Measurements from ENCODE around the gene C10orf67.
"Not testable (repeated sequence)": the region's sequence is repeated elsewhere in the genome, so short reads cannot be mapped to it uniquely, and the experiment has no call there.

The C10orf67 gene

GRCh38 chr10:23344241-23344841, at the start of gene C10orf67:
C10orf67 (minus strand) TSS chr10:23344797; CDS start chr10:23344774, 23 bp downstream.
- Histone ChIP-seq H3K27ac (ENCODE audit: low read depth, low read length) (no peak within 1 kb of the TSS), H3K9ac (ENCODE audit: low read depth in 1 of 2, low read length in 2 of 2) (peak within 1 kb of the TSS; percentile 34 to 60), H3K9me3 (ENCODE audit: control insufficient read depth in 1 of 2, low read length in 2 of 2) (no peaks in the 10 kb centered on the region), H3K4me3 (ENCODE audit: low read depth in 1 of 2, low read length in 2 of 2) (peak within 1 kb of the TSS; percentile 58 to 79), H3K4me1 (ENCODE audit: control insufficient read depth in 1 of 2, insufficient read depth in 2 of 2, low read length in 2 of 2) (peaks cover 0 to 5% of the 10 kb centered on the region in 2 donors), H3K36me3 (ENCODE audit: control insufficient read depth in 1 of 2, insufficient read depth in 2 of 2, low read length in 2 of 2) (no peaks in the 10 kb centered on the region), H3K27me3 (ENCODE audit: control insufficient read depth in 1 of 2, insufficient read depth in 2 of 2, low read length in 2 of 2) (no peaks in the 10 kb centered on the region)

DNA sequence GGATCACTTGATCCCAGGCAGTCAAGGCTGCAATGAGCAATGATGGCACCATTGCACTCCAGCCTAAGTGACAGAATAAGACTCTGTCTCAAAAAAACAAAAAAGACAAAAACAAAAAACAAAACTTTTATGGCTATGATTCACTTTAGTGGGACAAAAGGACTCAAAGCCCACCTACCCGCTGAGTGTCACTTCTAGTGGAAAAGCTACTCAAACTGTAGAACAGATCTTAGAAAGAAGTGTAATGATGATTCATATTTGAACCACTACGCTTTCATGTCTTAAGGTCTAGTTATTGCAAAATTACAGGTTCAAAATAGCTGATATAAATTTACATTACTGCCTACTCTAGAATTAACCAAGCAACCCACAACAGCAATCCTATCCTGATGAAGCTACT, 47.2 kb upstream of the C10orf67 start:
- no peaks in the 10 kb centered on the region for H3K4me1 ChIP-seq (ENCODE audit: control insufficient read depth in 1 of 2, insufficient read depth in 2 of 2, low read length in 2 of 2)
- no peaks in the 10 kb centered on the region for H3K36me3 ChIP-seq (ENCODE audit: control insufficient read depth in 1 of 2, insufficient read depth in 2 of 2, low read length in 2 of 2)
- no peak overlapping the region for H3K9ac ChIP-seq (ENCODE audit: low read depth in 1 of 2, low read length in 2 of 2)
- no peak overlapping the region for H3K27ac ChIP-seq (ENCODE audit: low read depth, low read length)
- H3K4me3 ChIP-seq (ENCODE audit: low read depth in 1 of 2, low read length in 2 of 2): no peak overlapping the region
- H3K27me3 ChIP-seq (ENCODE audit: control insufficient read depth in 1 of 2, insufficient read depth in 2 of 2, low read length in 2 of 2): no peaks in the 10 kb centered on the region
- no peaks in the 10 kb centered on the region for H3K9me3 ChIP-seq (ENCODE audit: control insufficient read depth in 1 of 2, low read length in 2 of 2)

DNA sequence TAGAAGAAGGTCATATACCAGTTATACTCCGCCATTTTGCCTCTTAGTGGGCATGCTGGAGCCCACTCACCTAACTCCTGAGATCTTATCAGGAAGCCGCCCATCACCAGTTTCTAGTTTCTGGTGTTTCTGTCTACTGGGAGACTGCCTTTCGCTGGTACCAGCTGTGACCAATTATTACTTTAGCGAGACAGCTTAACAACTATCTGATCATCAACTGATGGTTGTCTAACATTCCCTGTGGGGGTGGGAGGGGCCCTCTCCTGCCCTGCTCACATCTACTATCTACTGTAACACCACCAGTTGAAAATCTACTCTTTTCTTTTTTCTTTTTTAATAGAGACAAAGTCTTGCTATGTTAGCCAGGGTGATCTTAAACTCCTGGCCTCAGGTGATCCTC, 46.2 kb upstream of the C10orf67 start:
- no peak overlapping the region for H3K4me3 ChIP-seq (ENCODE audit: low read depth in 1 of 2, low read length in 2 of 2)
- H3K36me3 ChIP-seq (ENCODE audit: control insufficient read depth in 1 of 2, insufficient read depth in 2 of 2, low read length in 2 of 2): no peaks in the 10 kb centered on the region
- H3K9me3 ChIP-seq (ENCODE audit: control insufficient read depth in 1 of 2, low read length in 2 of 2): no peaks in the 10 kb centered on the region
- no peak overlapping the region for H3K9ac ChIP-seq (ENCODE audit: low read depth in 1 of 2, low read length in 2 of 2)
- no peak overlapping the region for H3K27ac ChIP-seq (ENCODE audit: low read depth, low read length)
- H3K4me1 ChIP-seq (ENCODE audit: control insufficient read depth in 1 of 2, insufficient read depth in 2 of 2, low read length in 2 of 2): no peaks in the 10 kb centered on the region
- H3K27me3 ChIP-seq (ENCODE audit: control insufficient read depth in 1 of 2, insufficient read depth in 2 of 2, low read length in 2 of 2): no peaks in the 10 kb centered on the region

DNA sequence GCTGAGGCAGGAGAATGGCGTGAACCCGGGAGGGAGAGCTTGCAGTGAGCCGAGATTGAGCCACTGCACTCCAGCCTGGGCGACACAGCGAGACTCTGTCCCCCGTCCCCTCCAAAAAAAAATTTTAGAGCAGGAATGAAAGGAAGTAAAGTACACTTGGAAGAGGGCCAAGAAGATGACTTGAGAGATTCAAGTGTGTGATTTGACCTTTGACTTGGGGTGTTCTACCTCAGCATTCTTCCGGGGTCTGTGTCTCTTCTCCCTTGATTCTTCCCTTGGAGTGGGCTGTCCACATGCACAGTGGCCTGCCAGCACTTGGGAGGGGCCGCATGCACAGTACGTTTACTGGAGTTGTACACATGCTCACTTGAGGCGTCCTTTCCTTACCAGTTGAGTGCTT, 45.8 kb upstream of the C10orf67 start:
- not testable (repeated sequence) for H3K36me3 ChIP-seq (ENCODE audit: control insufficient read depth in 1 of 2, insufficient read depth in 2 of 2, low read length in 2 of 2); H3K9ac ChIP-seq (ENCODE audit: low read depth in 1 of 2, low read length in 2 of 2); H3K27ac ChIP-seq (ENCODE audit: low read depth, low read length); H3K27me3 ChIP-seq (ENCODE audit: control insufficient read depth in 1 of 2, insufficient read depth in 2 of 2, low read length in 2 of 2); H3K4me3 ChIP-seq (ENCODE audit: low read depth in 1 of 2, low read length in 2 of 2); H3K9me3 ChIP-seq (ENCODE audit: control insufficient read depth in 1 of 2, low read length in 2 of 2); H3K4me1 ChIP-seq (ENCODE audit: control insufficient read depth in 1 of 2, insufficient read depth in 2 of 2, low read length in 2 of 2)

- H3K4me1 ChIP-seq (ENCODE audit: control insufficient read depth in 1 of 2, insufficient read depth in 2 of 2, low read length in 2 of 2); H3K36me3 ChIP-seq (ENCODE audit: control insufficient read depth in 1 of 2, insufficient read depth in 2 of 2, low read length in 2 of 2); H3K27me3 ChIP-seq (ENCODE audit: control insufficient read depth in 1 of 2, insufficient read depth in 2 of 2, low read length in 2 of 2); H3K9ac ChIP-seq (ENCODE audit: low read depth in 1 of 2, low read length in 2 of 2); H3K9me3 ChIP-seq (ENCODE audit: control insufficient read depth in 1 of 2, low read length in 2 of 2); H3K27ac ChIP-seq (ENCODE audit: low read depth, low read length); H3K4me3 ChIP-seq (ENCODE audit: low read depth in 1 of 2, low read length in 2 of 2): not testable (repeated sequence)
These were observed 42.9 kb upstream of the C10orf67 start for GRCh38 chr10:23387516-23387915.

DNA sequence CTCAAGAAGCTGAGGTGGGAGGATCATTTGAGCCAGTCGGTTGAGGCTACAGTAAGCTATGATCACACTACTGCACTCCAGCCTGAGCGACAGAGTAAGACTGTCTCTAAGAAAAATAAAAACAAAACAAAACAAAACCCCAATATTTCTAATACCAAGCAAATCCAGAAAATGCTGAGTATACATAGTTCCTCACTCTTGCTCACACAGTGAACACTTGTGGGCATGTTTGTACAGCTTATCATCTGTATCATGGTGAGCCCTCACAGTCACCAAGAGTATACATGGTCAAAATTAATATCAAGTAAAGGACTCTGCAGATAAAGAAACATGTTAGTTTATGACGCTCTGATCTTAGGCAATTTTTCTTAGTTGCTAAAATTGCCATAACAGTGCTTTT, 41.5 kb upstream of the C10orf67 start:
- Histone ChIP-seq H3K27ac (ENCODE audit: low read depth, low read length) (no peak overlapping the region), H3K9me3 (ENCODE audit: control insufficient read depth in 1 of 2, low read length in 2 of 2) (no peaks in the 10 kb centered on the region)

DNA sequence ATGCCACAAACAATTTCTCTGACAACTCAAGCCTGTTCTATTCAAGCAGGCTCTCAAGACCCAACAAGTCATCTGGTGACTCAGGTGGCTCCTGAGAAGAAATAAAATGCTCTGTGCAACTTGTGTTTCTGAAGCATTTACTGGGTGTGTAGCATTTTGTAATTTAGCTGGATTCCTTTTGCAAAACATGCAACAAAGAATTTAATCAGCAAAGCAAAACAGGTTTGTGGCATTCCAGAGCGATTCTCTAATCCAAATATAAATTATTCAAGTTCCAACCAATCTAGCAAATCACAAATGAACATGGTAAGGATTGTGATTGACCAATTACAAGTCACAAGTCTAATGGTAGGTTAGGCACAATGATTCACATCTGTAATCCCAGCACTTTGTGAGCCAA, 39.8 kb upstream of the C10orf67 start:
- Histone ChIP-seq H3K36me3 (ENCODE audit: control insufficient read depth in 1 of 2, insufficient read depth in 2 of 2, low read length in 2 of 2) (no peaks in the 10 kb centered on the region), H3K27me3 (ENCODE audit: control insufficient read depth in 1 of 2, insufficient read depth in 2 of 2, low read length in 2 of 2) (no peaks in the 10 kb centered on the region), H3K9ac (ENCODE audit: low read depth in 1 of 2, low read length in 2 of 2) (no peak overlapping the region), H3K9me3 (ENCODE audit: control insufficient read depth in 1 of 2, low read length in 2 of 2) (no peaks in the 10 kb centered on the region), H3K27ac (ENCODE audit: low read depth, low read length) (no peak overlapping the region), H3K4me3 (ENCODE audit: low read depth in 1 of 2, low read length in 2 of 2) (no peak overlapping the region), H3K4me1 (ENCODE audit: control insufficient read depth in 1 of 2, insufficient read depth in 2 of 2, low read length in 2 of 2) (no peaks in the 10 kb centered on the region)

More for the DNA sequence above, 41.5 kb upstream of the C10orf67 start:
- H3K9ac ChIP-seq (ENCODE audit: low read depth in 1 of 2, low read length in 2 of 2): no peak overlapping the region
- no peaks in the 10 kb centered on the region for H3K27me3 ChIP-seq (ENCODE audit: control insufficient read depth in 1 of 2, insufficient read depth in 2 of 2, low read length in 2 of 2)
- no peaks in the 10 kb centered on the region for H3K4me1 ChIP-seq (ENCODE audit: control insufficient read depth in 1 of 2, insufficient read depth in 2 of 2, low read length in 2 of 2)
- H3K4me3 ChIP-seq (ENCODE audit: low read depth in 1 of 2, low read length in 2 of 2): no peak overlapping the region
- H3K36me3 ChIP-seq (ENCODE audit: control insufficient read depth in 1 of 2, insufficient read depth in 2 of 2, low read length in 2 of 2): no peaks in the 10 kb centered on the region

DNA sequence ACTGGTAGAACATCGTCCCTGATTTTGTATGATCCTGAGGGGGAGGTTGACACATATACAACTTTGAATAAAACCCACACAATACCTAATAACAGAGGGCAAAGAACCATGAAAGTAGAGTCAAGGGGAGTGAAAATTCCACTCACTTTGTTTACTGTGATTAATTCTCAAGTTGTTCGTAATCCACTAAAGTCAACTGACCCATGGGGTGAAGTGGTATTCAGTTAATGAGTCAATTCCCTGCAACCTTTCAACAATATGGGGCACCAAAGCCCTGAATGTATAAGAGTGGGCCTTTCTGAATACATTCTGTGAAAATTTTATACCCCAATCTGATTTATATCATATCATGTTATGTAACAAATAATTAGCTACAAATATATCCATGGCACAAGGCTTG, 39.0 kb upstream of the C10orf67 start:
- Histone ChIP-seq H3K4me1 (ENCODE audit: control insufficient read depth in 1 of 2, insufficient read depth in 2 of 2, low read length in 2 of 2) (no peaks in the 10 kb centered on the region), H3K9ac (ENCODE audit: low read depth in 1 of 2, low read length in 2 of 2) (no peak overlapping the region), H3K36me3 (ENCODE audit: control insufficient read depth in 1 of 2, insufficient read depth in 2 of 2, low read length in 2 of 2) (no peaks in the 10 kb centered on the region), H3K27ac (ENCODE audit: low read depth, low read length) (no peak overlapping the region), H3K27me3 (ENCODE audit: control insufficient read depth in 1 of 2, insufficient read depth in 2 of 2, low read length in 2 of 2) (no peaks in the 10 kb centered on the region), H3K4me3 (ENCODE audit: low read depth in 1 of 2, low read length in 2 of 2) (no peak overlapping the region), H3K9me3 (ENCODE audit: control insufficient read depth in 1 of 2, low read length in 2 of 2) (no peaks in the 10 kb centered on the region)

DNA sequence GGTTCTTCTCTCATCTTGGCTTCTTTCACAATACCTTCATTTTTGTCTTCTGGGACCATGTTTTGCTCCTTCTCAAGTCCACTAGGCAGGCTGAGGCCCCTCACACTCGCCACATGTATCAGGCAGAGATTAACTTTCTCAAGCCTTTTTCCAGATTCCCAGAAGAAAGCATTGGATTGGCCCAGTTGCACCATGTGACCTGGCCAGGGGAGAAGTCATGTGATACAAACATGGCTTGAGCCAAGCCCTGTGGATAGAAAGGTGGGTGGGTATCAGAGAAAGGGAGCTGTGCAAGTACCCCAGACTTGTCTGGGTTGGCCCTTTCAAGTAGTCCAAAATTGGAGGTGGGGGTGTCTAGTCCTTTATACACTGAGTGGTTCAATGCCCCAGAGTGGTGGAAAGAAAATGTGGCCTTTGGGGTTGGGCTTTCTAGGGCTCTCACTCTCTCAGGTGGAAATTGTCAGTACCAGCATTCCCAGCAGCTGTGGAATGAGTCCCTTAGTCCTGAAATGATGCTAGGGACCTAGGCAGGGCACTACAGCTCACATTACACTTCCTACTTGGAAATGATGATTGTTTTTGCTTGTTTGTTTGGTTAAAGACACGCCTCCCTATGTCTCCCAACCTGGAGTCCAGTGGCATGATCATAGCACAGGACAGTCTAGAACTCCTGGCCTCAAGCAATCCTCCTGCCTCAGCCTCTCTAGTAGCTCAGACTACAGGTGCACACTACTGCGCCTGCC, 36.9 kb upstream of the C10orf67 start:
- no peaks in the 10 kb centered on the region for H3K36me3 ChIP-seq (ENCODE audit: control insufficient read depth in 1 of 2, insufficient read depth in 2 of 2, low read length in 2 of 2)
- no peaks in the 10 kb centered on the region for H3K4me1 ChIP-seq (ENCODE audit: control insufficient read depth in 1 of 2, insufficient read depth in 2 of 2, low read length in 2 of 2)
- no peak overlapping the region for H3K27ac ChIP-seq (ENCODE audit: low read depth, low read length)
- no peak overlapping the region for H3K4me3 ChIP-seq (ENCODE audit: low read depth in 1 of 2, low read length in 2 of 2)
- no peaks in the 10 kb centered on the region for H3K27me3 ChIP-seq (ENCODE audit: control insufficient read depth in 1 of 2, insufficient read depth in 2 of 2, low read length in 2 of 2)
- no peaks in the 10 kb centered on the region for H3K9me3 ChIP-seq (ENCODE audit: control insufficient read depth in 1 of 2, low read length in 2 of 2)
- H3K9ac ChIP-seq (ENCODE audit: low read depth in 1 of 2, low read length in 2 of 2): no peak overlapping the region

GRCh38 chr10:23379686-23380085, 35.1 kb upstream of the C10orf67 start:
- no peaks in the 10 kb centered on the region for H3K27me3 ChIP-seq (ENCODE audit: control insufficient read depth in 1 of 2, insufficient read depth in 2 of 2, low read length in 2 of 2)
- H3K4me1 ChIP-seq (ENCODE audit: control insufficient read depth in 1 of 2, insufficient read depth in 2 of 2, low read length in 2 of 2): no peaks in the 10 kb centered on the region
- H3K4me3 ChIP-seq (ENCODE audit: low read depth in 1 of 2, low read length in 2 of 2): no peak overlapping the region
- H3K9me3 ChIP-seq (ENCODE audit: control insufficient read depth in 1 of 2, low read length in 2 of 2): no peaks in the 10 kb centered on the region
- H3K27ac ChIP-seq (ENCODE audit: low read depth, low read length): no peak overlapping the region
- H3K36me3 ChIP-seq (ENCODE audit: control insufficient read depth in 1 of 2, insufficient read depth in 2 of 2, low read length in 2 of 2): no peaks in the 10 kb centered on the region
- no peak overlapping the region for H3K9ac ChIP-seq (ENCODE audit: low read depth in 1 of 2, low read length in 2 of 2)

Measured in duodenal mucosa (tissue), 2 donors.